Fibroblast of mammary gland (primary cell): ENCODE measurements around the gene ZNF831.
A peak's percentile ranks its signal among the peaks of the same experiment; 100 is the strongest.

Experiments used
- DNase-seq: peaks from one replicate; pipeline ENCODE4 v3.0.0-alpha.2; 2010; ENCODE audit warnings: low read depth
- H3K4me3 ChIP-seq: 2 replicates; pipeline ENCODE4 v1.5.1; 2011; ENCODE audit warnings: low read depth, mild to moderate bottlenecking, low read length, moderate library complexity; ENCODE audit not compliant: control insufficient read depth
- CTCF ChIP-seq: conservative IDR thresholded peaks from 2 replicates; pipeline ENCODE4 v1.5.1; 2011; ENCODE audit warnings: low read depth, low read length, inconsistent platforms; ENCODE audit not compliant: control insufficient read depth, insufficient read depth

The ZNF831 gene

GRCh38 chr20:59138114-59138748, 25.4 kb upstream of the ZNF831 start:
- DNase-seq: no peak
- TF ChIP-seq CTCF: no peak
- H3K4me3 ChIP-seq: no peak overlapping the region

- DNase-seq: no peak
- H3K4me3 ChIP-seq: no peak overlapping the region
- TF ChIP-seq CTCF: no peak
Observed at GRCh38 chr20:59139998-59140397, 23.6 kb upstream of the ZNF831 start.

- H3K4me3 ChIP-seq: no peak overlapping the region
- TF ChIP-seq CTCF: no peak
- peak; percentile 5 for DNase-seq
Observed at GRCh38 chr20:59141818-59142581, 21.6 kb upstream of the ZNF831 start.

- TF ChIP-seq CTCF: no peak
- DNase-seq: no peak
- H3K4me3 ChIP-seq: no peak overlapping the region
Observed at GRCh38 chr20:59143326-59143725, 20.3 kb upstream of the ZNF831 start.

- no peak overlapping the region for H3K4me3 ChIP-seq
- DNase-seq: no peak
- no peak for TF ChIP-seq CTCF
Observed at GRCh38 chr20:59144179-59144830, 19.3 kb upstream of the ZNF831 start.

- no peak for DNase-seq
- no peak overlapping the region for H3K4me3 ChIP-seq
- no peak for TF ChIP-seq CTCF
Observed at GRCh38 chr20:59144831-59145196, 18.8 kb upstream of the ZNF831 start.
